Nephron (organoid): ENCODE data around the gene CDC42EP3.

ENCODE experiments used
- H3K27ac Mint-ChIP-seq, 3 experiments: 2 replicates each; pipeline ENCODE4 v1.8.0; 2020; ENCODE audit warnings: mixed read lengths in 3 of 3, mild to moderate bottlenecking in 2 of 3, moderate library complexity in 1 of 3
- H3K27me3 Mint-ChIP-seq: 2 replicates; pipeline ENCODE4 v1.8.0; 2021; ENCODE audit warnings: low read depth, mild to moderate bottlenecking, moderate library complexity, mixed read lengths
- H3K36me3 Mint-ChIP-seq: 2 replicates; pipeline ENCODE4 v1.8.0; 2020; ENCODE audit warnings: low read depth, mixed read lengths
- H3K4me1 Mint-ChIP-seq: 2 replicates; pipeline ENCODE4 v1.8.0; 2020; ENCODE audit warnings: mixed read lengths
- H3K4me3 Mint-ChIP-seq, 3 experiments: 2 replicates each; pipeline ENCODE4 v1.8.0; 2020; ENCODE audit warnings: mild to moderate bottlenecking in 3 of 3, mixed read lengths in 3 of 3, moderate library complexity in 2 of 3
- H3K9me3 Mint-ChIP-seq: 2 replicates; pipeline ENCODE4 v1.8.0; 2020; ENCODE audit warnings: mixed read lengths
- TF ChIP-seq, protein P1 (sequence below), 3 experiments: fragments of 200-600 bp; sonication (generic); IDR thresholded peaks; one replicate each; pipeline ENCODE4 v1.5.0; 2021; ENCODE audit warnings: antibody characterized with exemption in 3 of 3; ENCODE audit not compliant: unreplicated experiment in 3 of 3

CDC42EP3 gene

DNA sequence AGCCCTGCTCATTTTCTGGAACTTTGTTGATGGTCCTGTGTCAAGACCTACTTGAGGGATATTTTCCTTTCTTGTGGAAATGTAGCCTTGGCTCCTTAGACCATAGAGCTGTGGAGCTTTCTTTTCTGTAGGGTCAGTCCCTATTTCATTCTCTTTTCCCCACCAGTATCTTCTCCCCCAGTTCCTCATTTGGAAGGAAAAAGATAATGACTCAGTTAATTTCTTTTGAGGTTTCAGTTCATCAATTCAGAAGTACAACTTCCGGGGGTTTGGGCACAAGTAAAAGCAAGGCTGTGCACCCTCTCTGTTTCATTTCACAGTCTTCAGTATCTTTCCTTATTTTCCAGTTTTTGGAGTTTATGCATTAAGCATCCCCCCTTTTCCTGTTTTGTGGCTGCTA, 70.7 kb downstream of the CDC42EP3 start:
- Mint-ChIP-seq H3K27me3 (peaks cover 4% of the 10 kb centered on the region), H3K4me1 (peaks cover 16% of the 10 kb centered on the region), H3K36me3 (no peaks in the 10 kb centered on the region), H3K27ac (no peak overlapping the region), H3K4me3 (no peak overlapping the region), H3K9me3 (peaks cover 32% of the 10 kb centered on the region)
- TF ChIP-seq, protein P1, sequence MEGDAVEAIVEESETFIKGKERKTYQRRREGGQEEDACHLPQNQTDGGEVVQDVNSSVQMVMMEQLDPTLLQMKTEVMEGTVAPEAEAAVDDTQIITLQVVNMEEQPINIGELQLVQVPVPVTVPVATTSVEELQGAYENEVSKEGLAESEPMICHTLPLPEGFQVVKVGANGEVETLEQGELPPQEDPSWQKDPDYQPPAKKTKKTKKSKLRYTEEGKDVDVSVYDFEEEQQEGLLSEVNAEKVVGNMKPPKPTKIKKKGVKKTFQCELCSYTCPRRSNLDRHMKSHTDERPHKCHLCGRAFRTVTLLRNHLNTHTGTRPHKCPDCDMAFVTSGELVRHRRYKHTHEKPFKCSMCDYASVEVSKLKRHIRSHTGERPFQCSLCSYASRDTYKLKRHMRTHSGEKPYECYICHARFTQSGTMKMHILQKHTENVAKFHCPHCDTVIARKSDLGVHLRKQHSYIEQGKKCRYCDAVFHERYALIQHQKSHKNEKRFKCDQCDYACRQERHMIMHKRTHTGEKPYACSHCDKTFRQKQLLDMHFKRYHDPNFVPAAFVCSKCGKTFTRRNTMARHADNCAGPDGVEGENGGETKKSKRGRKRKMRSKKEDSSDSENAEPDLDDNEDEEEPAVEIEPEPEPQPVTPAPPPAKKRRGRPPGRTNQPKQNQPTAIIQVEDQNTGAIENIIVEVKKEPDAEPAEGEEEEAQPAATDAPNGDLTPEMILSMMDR (IDR thresholded peaks at IDR 0.05; ENCODE audit: unreplicated experiment in 3 of 3) = no peak

DNA sequence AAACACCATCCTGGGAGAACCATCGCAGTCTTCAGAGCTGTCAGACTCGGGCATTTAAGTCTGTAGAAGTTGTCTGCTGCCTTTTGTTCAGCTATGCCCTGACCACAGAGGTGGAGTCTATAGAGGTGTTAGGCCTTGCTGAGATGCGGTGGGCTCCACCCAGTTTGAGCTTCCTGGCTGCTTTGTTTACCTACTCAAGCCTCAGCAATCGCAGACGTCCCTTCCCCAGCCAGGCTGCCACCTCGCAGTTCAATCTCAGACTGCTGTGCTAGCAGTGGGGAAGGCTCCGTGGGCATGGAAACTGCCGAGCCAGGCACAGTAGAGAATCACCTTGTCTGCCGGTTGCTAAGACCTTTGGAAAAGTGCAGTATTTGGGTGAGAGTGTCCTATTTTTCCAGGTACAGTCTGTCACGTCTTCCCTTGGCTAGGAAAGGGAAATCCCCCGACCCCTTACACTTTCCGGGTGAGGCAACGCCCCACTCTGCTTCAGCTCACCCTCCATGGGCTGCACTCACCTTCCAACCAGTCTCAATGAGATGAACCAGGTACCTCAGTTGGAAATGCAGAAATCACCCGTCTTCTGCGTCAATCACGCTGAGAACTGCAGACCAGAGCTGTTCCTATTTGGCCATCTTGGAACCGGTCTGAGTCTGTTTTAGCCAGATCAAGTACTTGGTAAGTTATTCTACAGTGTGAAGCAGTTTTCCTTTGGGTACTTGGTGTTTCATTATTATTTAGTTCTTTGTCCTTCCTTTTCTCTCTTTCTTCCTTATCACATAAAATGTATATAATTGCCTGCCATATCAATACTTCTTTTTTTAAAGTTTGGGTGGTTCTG, 71.5 kb downstream of the CDC42EP3 start:
- TF ChIP-seq, protein P1 (IDR thresholded peaks at IDR 0.05; ENCODE audit: unreplicated experiment in 3 of 3) = no peak
- Mint-ChIP-seq H3K4me1 (peaks cover 16% of the 10 kb centered on the region), H3K9me3 (peaks cover 36% of the 10 kb centered on the region), H3K4me3 (no peak overlapping the region), H3K27me3 (peaks cover 4% of the 10 kb centered on the region), H3K36me3 (peaks cover 4% of the 10 kb centered on the region), H3K27ac (no peak overlapping the region)

DNA sequence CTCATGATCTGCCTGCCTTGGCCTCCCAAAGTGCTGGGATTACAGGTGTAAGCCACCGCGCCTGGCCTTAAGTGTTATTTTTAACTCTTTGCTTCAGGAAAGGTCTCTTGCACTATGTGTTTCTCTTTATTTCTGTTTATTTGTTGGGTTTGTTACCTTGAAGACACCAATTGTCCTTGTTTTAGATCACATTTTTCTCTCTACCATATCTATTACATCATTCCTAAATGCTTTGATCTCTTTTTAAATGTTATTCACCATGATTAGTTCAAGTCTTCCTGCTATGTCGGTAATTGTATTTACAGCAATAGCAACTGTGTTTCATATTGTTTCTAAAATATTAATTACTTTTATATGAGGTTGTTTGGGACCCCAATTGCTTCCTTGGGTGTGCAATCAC, 77.7 kb downstream of the CDC42EP3 start:
- no peak overlapping the region for H3K27ac Mint-ChIP-seq
- TF ChIP-seq, protein P1 (IDR thresholded peaks at IDR 0.05; ENCODE audit: unreplicated experiment in 3 of 3) = no peak
- H3K36me3 Mint-ChIP-seq = peaks cover 4% of the 10 kb centered on the region
- peaks cover 4% of the 10 kb centered on the region for H3K27me3 Mint-ChIP-seq
- H3K4me1 Mint-ChIP-seq = peaks cover 17% of the 10 kb centered on the region
- H3K4me3 Mint-ChIP-seq = no peak overlapping the region
- H3K9me3 Mint-ChIP-seq = peaks cover 38% of the 10 kb centered on the region

DNA sequence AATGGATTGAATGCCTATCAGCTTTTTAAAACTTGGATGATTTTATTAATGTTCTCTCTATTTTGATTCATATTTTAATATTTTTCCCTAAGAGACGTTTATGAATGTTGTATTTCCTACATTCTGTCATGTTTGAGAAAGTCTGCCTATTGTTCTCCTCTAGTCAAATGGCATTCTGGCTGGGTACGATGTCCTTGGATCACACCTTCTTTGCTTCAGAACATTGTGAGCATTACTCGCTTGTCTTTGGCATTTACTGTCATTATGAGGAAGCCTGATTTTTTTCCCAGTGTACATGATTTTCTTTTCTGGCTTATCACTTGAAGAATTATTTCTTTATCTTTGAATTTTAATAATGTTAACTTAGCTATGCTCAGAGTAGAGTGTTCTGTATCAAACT, 78.4 kb downstream of the CDC42EP3 start:
- Mint-ChIP-seq H3K27me3 (peaks cover 4% of the 10 kb centered on the region), H3K36me3 (peaks cover 4% of the 10 kb centered on the region), H3K4me3 (no peak overlapping the region), H3K9me3 (peaks cover 35% of the 10 kb centered on the region), H3K4me1 (peaks cover 21% of the 10 kb centered on the region), H3K27ac (no peak overlapping the region)
- TF ChIP-seq, protein P1 (IDR thresholded peaks at IDR 0.05; ENCODE audit: unreplicated experiment in 3 of 3) = no peak
